EL (cell line): Measurements from ENCODE around the gene ZBTB7A.

Experiments used
- DNase-seq: peaks from one replicate; pipeline ENCODE4 v3.0.0-alpha.2; 2016

The ZBTB7A gene

GRCh38 chr19:4066176-4066606, 508 bp downstream of the ZBTB7A start:
- no peak for DNase-seq

- peak; percentile 96 for DNase-seq
These were observed 1.1 kb downstream of the ZBTB7A start for GRCh38 chr19:4065430-4066175.

- peak; percentile 37 for DNase-seq
These were observed 2.0 kb downstream of the ZBTB7A start for GRCh38 chr19:4064496-4065260.

- peak; percentile 40 for DNase-seq
These were observed 2.6 kb downstream of the ZBTB7A start for GRCh38 chr19:4064149-4064495.

- DNase-seq, result no peak
These were observed 3.1 kb downstream of the ZBTB7A start for GRCh38 chr19:4063369-4064148.

- no peak for DNase-seq
These were observed 4.0 kb downstream of the ZBTB7A start for GRCh38 chr19:4062419-4063368.

- DNase-seq, result no peak
These were observed 4.8 kb downstream of the ZBTB7A start for GRCh38 chr19:4061683-4062418.

GRCh38 chr19:4061178-4061682, 5.5 kb downstream of the ZBTB7A start:
- DNase-seq, result no peak

- DNase-seq, result no peak
These were observed 6.0 kb downstream of the ZBTB7A start for GRCh38 chr19:4060621-4061177.

- DNase-seq, result no peak
These were observed 6.6 kb downstream of the ZBTB7A start for GRCh38 chr19:4059891-4060620.

- no peak for DNase-seq
These were observed 7.2 kb downstream of the ZBTB7A start for GRCh38 chr19:4059453-4059871.

- DNase-seq, result no peak
These were observed 7.8 kb downstream of the ZBTB7A start for GRCh38 chr19:4058693-4059452.

- peak; percentile 94 for DNase-seq
These were observed 8.6 kb downstream of the ZBTB7A start for GRCh38 chr19:4057931-4058692.

GRCh38 chr19:4055209-4055552, 11.5 kb downstream of the ZBTB7A start:
- no peak for DNase-seq

GRCh38 chr19:4054441-4055208, 12.1 kb downstream of the ZBTB7A start:
- DNase-seq, result no peak

GRCh38 chr19:4053423-4054324, 13.0 kb downstream of the ZBTB7A start:
- DNase-seq, result no peak

GRCh38 chr19:4052993-4053422, 13.7 kb downstream of the ZBTB7A start:
- no peak for DNase-seq
